ENCODE measurements around the gene AFAP1.
A peak's percentile ranks its signal among the peaks of the same experiment; 100 is the strongest.

AFAP1 gene

GRCh38 chr4:7802093-7802726 lies 137.5 kb downstream of the AFAP1 start:
- peak; percentile 72 for DNase-seq (ENCODE audit: low spot score)

GRCh38 chr4:7801641-7802040 lies 138.0 kb downstream of the AFAP1 start:
- DNase-seq (ENCODE audit: low spot score), result no peak

GRCh38 chr4:7801001-7801400 lies 138.7 kb downstream of the AFAP1 start:
- no peak for DNase-seq (ENCODE audit: low spot score)

- no peak for DNase-seq (ENCODE audit: low spot score)
Observed at GRCh38 chr4:7800410-7800809, 139.3 kb downstream of the AFAP1 start.

GRCh38 chr4:7799736-7800135 lies 139.9 kb downstream of the AFAP1 start:
- no peak for DNase-seq (ENCODE audit: low spot score)

GRCh38 chr4:7799306-7799705 lies 140.4 kb downstream of the AFAP1 start:
- DNase-seq (ENCODE audit: low spot score), result no peak

- no peak for DNase-seq (ENCODE audit: low spot score)
Observed at GRCh38 chr4:7798178-7798995, 141.3 kb downstream of the AFAP1 start.

GRCh38 chr4:7797330-7797729 lies 142.3 kb downstream of the AFAP1 start:
- no peak for DNase-seq (ENCODE audit: low spot score)

GRCh38 chr4:7795983-7796382 lies 143.7 kb downstream of the AFAP1 start:
- no peak for DNase-seq (ENCODE audit: low spot score)

GRCh38 chr4:7793186-7793585 lies 146.5 kb downstream of the AFAP1 start:
- no peak for DNase-seq (ENCODE audit: low spot score)

GRCh38 chr4:7792616-7793015 lies 147.0 kb downstream of the AFAP1 start:
- DNase-seq (ENCODE audit: low spot score), result peak; percentile 52

GRCh38 chr4:7790999-7791398 lies 148.7 kb downstream of the AFAP1 start:
- no peak for DNase-seq (ENCODE audit: low spot score)

GRCh38 chr4:7790023-7790422 lies 149.6 kb downstream of the AFAP1 start:
- no peak for DNase-seq (ENCODE audit: low spot score)

GRCh38 chr4:7788694-7789425 lies 150.8 kb downstream of the AFAP1 start:
- DNase-seq (ENCODE audit: low spot score), result no peak

- DNase-seq (ENCODE audit: low spot score), result no peak
Observed at GRCh38 chr4:7788193-7788592, 151.5 kb downstream of the AFAP1 start.

- DNase-seq (ENCODE audit: low spot score), result no peak
Observed at GRCh38 chr4:7787681-7788141, 151.9 kb downstream of the AFAP1 start.

GRCh38 chr4:7787067-7787466 lies 152.6 kb downstream of the AFAP1 start:
- DNase-seq (ENCODE audit: low spot score), result no peak

- no peak for DNase-seq (ENCODE audit: low spot score)
Observed at GRCh38 chr4:7786517-7786916, 153.1 kb downstream of the AFAP1 start.

- DNase-seq (ENCODE audit: low spot score), result no peak
Observed at GRCh38 chr4:7786040-7786439, 153.6 kb downstream of the AFAP1 start.

- DNase-seq (ENCODE audit: low spot score), result no peak
Observed at GRCh38 chr4:7785017-7785416, 154.6 kb downstream of the AFAP1 start.

GRCh38 chr4:7784131-7784870 lies 155.4 kb downstream of the AFAP1 start:
- DNase-seq (ENCODE audit: low spot score), result no peak

GRCh38 chr4:7783541-7783940 lies 156.1 kb downstream of the AFAP1 start:
- no peak for DNase-seq (ENCODE audit: low spot score)

Measured in germinal center (tissue), 1 donor.